MV-4-11 (cell line): ENCODE measurements around the gene SIGLEC5.
"Not testable (repeated sequence)": the region's sequence is repeated elsewhere in the genome, so short reads cannot be mapped to it uniquely, and the experiment has no call there.

ENCODE experiments used
- DNase-seq: peaks from one replicate; lab custom pipeline; 2025; lab: John Stamatoyannopoulos, UW

The SIGLEC5 gene, protein sequence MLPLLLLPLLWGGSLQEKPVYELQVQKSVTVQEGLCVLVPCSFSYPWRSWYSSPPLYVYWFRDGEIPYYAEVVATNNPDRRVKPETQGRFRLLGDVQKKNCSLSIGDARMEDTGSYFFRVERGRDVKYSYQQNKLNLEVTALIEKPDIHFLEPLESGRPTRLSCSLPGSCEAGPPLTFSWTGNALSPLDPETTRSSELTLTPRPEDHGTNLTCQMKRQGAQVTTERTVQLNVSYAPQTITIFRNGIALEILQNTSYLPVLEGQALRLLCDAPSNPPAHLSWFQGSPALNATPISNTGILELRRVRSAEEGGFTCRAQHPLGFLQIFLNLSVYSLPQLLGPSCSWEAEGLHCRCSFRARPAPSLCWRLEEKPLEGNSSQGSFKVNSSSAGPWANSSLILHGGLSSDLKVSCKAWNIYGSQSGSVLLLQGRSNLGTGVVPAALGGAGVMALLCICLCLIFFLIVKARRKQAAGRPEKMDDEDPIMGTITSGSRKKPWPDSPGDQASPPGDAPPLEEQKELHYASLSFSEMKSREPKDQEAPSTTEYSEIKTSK

DNA sequence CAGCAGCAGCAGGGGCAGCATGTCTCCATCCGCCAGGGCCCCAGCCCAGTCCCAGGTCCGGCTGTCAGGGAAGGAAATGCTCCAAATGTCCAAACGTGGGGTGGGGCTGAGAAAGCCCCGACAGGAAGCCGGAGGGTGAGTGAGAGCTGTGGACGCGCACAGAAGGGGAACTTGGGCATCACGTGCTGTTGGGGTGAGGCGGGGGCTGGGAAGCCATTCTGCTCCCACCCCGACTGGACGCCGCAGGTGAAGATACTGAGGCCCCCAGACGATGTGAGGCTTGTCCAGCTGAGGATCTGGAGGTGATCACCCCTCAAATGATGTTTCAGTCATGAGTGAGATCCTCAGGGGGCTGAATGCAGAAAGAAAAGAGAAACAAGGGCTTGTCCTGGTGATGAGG, at the start of gene SIGLEC5:
Gene SIGLEC5, minus strand, starts transcription at position 87 of the 400 bp plus-strand sequence. Its CDS starts 66 bp downstream, at position 21.
- not testable (repeated sequence) for DNase-seq

DNA sequence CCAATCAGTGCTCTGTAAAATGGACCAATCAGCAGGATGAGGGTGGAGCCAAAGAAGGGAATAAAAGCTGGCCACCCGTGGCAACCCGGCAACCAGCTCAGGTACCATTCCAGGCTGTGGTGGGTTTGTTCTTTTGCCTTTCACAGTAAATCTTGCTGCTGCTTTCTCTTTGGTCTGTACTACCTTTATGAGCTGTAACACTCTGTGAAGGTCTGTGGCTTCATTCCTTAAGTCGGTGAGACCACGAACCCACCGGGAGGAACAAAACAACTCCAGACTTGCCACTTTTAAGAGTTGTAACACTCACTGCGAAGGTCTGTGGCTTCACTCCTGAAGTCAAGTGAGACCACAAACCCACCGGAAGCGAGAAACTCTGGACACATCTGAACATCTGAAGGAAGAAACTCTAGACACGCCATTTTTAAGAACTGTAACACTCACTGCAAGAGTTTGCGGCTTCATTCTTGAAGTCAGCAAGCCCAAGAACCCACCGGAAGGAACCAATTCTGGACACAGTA, 46.4 kb upstream of the SIGLEC5 start:
- DNase-seq = peak; percentile 27

DNA sequence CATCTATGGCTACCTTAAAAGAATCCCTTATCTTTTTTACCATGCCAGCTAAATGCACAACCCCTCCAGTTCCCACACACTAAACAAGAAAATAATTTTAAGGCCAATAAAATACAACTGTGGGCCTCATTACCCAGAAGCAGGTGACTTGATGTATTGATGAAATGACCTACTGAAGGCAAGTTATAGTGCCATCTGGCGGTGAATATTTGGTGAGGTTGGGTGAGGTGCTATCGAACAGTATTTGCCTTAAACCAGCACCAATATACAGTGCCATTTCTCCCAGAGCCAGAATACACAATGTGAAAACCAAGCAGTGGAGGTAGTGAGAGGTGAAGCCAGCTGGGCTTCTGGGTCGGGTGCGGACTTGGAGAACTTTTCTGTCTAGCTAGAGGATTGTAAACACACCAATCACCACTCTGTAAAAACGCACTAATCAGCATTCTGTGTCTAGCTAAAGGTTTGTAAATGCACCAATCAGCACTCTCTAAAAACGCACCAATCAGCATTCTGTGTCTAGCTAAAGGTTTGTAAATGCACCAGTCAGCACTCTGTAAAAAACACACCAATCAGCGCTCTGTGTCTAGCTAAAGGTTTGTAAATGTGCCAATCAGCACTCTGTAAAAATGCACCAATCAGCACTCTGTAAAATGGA, 45.8 kb upstream of the SIGLEC5 start:
- not testable (repeated sequence) for DNase-seq

DNA sequence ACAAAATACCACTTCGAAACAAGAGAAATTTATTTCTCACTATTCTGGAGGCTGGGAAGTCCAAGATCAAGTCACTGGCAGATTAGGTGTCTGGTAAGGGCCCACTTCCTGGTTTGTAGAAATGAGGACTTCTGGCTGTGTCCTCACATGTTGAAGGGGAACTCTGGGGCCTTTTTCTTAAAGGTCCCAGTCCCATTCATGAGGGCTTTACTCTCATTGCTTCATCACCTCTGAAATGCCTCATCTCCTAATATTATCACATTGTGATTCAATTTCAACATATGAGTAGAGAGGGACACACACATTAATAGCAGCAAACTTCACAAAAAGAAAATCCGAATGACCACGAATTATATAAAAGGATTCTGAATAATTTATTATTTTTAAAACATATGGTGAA, 38.0 kb upstream of the SIGLEC5 start:
- DNase-seq = peak; percentile 83

DNA sequence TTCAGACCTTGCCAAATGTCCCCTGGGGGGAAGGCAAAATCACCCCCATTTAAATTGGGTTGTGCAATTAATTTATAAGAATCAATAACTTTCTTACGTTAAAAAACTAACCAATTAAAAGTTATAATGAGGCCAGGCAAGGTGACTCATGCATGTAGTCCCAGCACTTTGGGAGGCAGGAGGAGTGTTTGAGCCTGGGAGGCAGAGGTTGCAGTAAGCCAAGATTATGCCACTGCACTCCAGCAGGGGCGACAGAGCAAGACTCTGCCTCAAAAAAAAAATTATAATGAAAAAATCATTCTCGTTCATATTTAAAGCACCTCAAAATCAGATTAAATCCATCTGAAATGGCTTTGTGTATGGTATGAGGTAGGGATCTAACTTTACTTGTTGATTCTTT, 34.8 kb upstream of the SIGLEC5 start:
- no peak for DNase-seq

DNA sequence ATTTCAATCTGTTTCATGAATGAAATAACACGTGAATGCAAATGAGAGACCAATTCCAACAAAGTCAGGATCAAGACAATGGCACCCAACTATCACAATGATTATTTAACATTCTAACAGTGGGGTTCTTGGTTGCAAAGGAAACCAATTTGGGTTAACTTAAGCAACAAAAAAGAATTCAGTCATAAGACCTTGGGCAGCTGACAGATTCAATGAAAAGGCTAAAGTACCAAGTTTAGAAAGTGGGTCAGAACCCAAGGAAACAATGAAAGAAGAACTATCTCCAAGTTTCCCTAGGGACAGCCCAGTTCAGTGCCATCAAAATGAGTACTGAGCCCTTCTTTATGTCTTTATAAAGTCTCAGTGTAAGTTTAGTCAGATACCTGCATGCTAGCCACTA, 33.9 kb upstream of the SIGLEC5 start:
- DNase-seq = no peak

DNA sequence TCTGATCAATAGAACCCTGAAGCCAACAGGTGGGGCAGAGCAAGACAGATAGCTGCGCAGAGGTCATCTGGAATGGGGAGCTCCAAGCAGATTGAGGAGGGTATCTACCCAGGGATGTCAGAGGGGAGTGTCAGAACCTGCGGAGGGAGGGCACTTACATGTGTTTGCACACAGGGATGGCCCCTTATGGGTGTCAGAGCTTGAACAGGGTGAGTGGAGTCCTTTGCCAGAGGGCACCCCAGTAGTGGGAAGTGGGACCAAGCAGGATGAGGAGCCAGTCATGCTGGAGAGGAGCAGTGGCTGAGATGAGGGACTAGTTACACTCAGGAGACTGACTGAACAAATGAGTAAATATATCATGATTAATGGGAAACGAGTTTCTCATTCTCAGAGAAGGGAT, 33.4 kb upstream of the SIGLEC5 start:
- no peak for DNase-seq

DNA sequence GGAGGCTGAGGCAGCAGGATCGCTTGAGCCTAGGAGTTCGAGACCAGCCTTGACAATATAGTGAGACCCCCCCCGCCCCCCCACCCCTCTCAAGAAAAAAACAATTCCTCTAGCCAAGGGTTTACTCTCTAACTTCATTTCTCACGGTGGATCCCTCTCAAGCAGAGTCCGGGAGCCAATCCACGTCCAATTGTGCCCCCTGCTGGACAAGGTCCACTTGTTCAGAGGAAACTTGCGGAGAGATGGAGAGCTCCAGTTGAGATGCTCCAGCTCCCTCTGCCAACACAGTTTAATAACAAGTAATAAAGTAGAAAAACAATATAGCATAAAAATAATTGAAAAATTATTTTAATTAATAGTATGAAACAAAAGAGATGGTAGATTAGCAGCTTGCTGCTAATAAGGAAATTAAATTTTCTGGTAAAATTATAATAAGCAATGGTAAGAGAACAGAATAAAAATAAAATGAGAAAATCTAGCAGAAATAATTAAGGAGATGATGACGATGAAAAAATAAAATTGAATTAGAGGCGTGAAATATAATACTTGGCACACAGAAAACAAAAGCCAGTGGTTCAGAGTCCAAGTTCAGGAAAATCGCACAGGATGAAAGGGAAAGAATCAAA, 30.9 kb upstream of the SIGLEC5 start:
- DNase-seq = peak; percentile 79

DNA sequence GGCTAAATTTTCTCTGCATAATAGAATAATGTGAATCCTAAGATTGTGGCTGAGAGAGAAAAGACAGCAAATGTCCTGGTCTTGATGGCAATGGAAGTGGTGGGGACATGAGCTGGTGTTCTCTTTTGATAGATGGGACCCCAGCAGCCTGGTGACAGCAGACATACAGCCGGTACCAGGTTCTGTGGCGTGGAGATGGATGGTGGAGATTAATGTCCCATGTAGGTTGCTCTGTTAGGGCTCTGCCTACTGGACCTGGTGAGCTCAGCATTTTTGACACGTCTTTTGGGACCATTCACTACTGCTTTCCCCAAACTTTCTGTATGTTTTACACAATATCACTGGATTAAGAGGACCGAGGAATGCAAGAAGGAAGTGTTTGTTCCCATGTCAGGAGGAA, 24.6 kb upstream of the SIGLEC5 start:
- no peak for DNase-seq

DNA sequence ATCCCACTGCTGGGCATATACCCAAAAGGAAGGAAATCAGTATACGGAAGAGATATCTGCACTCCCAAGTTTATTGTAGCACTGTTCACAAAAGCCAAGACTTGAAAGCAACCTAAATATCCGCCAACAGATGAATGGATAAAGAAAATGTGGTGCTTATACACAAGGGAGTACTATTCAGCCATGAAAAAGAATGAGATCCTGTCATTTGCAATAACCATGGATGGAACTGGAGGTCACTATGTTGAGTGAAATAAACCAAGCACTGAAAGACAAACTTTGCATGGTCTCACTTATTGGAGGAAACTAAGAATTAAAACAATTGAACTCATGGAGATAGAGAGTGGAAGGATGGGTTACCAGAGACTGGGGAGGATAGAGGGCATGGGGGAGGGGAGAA, 23.0 kb upstream of the SIGLEC5 start:
- DNase-seq = no peak

DNA sequence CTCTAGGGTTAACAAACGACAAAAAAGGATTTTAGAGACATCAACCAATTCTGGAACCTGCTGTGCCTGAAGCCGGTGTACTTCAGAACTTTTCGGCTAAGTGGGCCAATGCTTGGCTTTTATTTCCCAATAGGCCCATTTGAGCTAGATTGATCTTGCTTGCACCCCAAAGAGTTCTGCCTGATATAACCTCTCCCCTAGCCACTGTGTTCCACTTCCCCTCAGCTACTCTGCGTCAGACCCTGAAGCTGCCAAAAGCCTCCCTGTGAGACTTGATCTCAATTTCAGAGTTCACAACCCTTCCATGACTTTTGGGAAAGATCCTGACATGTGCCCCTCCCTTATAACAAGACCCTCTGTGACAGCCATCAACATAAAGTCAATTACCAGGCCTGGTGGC, 22.1 kb upstream of the SIGLEC5 start:
- peak; percentile 61 for DNase-seq

DNA sequence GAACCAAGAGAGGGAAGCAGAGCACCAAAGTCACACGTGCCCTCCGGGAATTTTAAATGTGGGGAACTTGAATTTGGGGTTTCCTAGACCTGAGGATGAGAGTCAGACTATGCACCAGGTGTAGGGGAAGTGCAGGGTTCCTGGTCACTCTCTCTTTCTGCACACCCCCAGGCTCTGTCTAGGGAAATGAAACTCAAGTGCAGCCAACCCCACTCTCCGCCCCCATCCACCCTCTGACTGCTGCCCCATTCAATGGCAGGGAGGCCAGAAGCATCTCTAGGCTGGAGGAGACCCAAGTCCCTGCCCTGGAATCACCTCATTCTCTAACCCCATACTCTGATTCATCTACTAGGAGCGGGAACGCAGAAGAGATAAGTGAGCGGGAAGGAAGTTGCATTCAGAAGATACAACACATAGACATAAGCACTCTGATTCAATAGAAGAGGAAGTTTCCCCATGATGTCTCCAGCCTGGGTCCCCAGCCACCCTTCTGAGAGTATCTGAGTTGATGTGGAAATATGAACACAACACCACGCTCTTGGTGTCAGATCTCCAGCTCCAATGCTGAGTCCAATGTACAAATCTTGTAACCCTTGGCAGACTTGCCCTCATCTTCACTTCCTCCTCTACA, 21.1 kb upstream of the SIGLEC5 start:
- peak; percentile 99 for DNase-seq

DNA sequence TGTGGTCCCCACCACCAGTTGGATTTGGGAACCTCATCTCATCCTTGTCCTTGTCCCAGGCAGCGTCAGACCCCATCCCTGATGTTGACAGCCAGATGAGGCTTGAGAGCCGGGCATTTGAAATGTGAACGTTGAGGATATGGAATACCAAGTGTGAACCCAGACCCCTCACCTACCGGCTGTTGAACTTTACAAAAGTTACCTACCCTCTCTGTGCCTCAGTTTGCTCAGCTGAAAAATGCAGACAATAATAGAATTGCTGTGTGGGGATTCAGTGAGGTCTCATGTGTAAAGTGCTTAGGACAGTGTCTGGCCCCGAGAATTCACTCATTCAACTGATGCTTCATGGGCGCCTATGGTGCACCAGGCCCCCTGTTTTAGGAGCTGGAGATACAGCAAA, 17.1 kb upstream of the SIGLEC5 start:
- DNase-seq = no peak

DNA sequence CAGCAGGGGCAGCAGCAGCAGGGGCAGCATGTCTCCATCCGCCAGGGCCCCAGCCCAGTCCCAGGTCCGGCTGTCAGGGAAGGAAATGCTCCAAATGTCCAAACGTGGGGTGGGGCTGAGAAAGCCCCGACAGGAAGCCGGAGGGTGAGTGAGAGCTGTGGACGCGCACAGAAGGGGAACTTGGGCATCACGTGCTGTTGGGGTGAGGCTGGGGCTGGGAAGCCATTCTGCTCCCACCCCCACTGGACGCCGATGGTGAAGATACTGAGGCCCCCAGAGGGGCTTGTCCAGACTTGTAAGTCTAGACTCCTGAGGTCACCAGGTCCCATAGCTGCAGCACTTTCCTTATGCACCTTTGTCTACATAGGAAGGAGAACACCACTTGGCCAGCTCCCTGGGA, 16.5 kb upstream of the SIGLEC5 start, which contains the start of gene SIGLEC14:
Gene SIGLEC14, minus strand, starts transcription at position 96 of the 400 bp plus-strand sequence. Its CDS starts 66 bp downstream, at position 30.
- not testable (repeated sequence) for DNase-seq

DNA sequence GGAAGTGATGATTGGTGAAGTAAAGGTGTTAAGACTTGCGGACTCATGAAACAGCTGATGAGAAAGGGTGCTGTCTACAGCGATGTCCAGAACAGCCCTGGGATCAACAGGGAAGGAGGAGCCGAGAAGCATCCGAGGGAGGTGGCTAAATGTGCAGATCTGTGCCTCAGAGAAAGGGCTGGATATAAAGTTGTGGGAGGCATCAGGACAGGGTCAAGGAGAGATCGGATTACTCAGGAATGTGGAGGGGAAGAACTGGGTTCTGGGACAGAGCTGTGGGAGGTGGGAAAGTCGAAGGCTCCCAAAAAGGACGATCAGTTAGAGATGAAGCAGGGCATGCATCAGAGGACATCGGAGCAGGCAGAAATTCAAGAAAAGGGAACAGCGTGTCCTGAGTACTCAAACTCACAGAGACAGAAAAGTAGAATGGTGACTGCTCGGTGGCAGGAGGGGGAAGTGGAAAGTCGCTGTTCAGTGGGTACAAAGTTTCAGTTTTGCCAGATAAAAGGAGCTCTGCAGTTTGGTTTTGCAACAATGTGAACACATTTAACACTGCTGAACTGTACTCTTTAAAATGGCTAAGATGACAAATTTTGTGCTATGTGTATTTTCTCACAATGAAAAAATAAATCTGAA, 14.6 kb upstream of the SIGLEC5 start:
- peak; percentile 70 for DNase-seq

DNA sequence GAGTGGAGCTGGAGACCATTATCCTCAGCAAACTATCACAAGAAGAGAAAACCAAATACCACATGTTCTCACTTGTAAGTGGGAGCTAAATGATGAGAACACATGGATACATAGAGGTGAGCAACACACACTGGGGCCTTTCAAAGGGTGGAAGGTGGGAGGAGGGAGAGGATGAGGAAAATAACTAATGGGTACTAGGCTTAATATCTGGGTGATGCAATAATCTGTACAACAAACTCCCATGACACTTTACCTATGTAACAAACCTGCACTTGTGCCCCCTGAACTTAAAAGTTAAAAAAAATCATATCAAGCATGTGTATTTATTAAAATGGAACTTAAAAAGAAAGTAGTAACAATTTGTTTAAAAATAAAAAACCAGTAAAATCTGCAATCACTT, 11.4 kb upstream of the SIGLEC5 start:
- DNase-seq = no peak

DNA sequence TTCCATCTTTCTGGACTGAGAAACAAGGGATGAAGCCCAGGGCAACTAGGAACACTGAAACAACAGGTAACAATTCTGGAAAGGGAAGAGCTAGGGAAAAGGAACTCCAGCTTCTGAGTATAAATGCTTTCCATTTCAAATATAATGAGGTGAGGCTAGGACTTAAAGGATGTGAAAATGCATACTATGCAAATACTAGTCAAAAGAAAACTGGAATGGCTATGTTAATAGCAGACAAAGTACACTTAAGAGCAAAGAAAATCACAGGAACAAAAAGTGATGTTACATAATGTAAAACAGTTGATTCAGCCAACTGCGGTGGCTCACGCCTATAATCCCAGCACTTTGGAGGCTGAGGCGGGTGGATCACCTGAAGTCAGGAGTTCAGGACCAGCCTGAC, 10.2 kb upstream of the SIGLEC5 start:
- DNase-seq = no peak

DNA sequence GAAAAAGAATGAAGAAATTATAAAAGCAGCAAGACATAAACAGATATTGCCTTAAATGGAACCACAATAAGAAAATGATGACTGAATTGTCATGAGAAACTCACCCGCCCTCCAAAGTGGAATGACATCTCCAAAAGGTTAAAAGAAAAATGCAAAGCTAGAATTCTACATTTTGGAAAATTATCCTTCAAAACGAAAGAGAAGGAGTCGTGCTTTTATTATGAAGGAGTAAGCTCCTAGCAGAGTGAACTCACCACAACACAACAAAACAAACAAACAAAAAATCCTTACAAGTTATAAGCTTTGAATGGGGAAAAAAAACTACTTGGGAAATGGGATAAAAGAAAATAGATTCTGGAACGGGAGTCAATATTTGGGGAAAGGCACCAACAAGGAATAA, 9.7 kb upstream of the SIGLEC5 start:
- no peak for DNase-seq

DNA sequence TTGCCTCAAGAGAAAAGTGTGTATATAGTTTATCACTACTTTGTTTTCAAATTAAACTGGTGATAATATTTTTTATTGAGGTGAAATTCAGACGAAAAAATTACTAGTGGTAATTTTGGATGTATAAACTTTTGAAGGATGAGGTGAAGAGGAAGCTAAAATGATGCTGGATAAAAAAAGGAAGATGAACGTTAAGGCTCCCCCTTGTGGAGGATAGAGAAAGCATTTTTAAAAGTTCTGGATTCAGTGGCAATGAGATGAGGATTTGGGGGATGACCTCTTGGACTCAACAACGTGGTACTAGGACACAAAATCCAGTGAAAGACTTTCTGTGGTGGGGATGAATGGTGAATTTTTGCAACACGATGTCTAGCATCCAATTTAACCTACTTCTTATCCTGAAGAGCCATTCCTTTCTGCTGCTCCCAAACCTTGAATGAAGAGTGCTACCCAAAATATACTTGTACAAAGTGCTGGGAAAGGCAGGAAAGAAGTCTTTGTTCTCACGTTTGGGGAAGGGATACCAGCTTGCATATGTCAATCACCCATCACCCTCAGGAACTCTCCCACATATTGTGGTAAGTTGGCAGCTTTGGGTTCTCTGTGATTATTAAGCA, 7.3 kb upstream of the SIGLEC5 start:
- no peak for DNase-seq

DNA sequence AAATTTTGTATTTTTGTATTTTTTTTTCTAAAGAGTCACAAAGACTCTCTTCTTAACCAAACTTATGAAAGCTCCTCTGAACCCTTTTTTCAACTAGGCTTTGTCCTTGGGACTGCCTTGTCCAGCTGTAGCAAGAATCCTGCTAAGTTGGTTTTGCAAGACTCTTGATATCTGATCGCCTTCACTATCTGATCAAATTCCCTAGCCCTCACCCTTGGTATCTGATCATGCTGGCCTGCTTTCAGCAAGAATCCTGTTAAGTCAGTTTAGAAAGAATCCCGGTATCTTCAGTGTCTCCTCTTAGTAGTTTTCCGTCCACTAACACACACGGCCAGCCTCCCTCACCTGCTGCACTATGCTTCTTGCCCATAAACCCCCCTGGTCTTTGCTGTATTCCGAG, 1.9 kb upstream of the SIGLEC5 start:
- no peak for DNase-seq
